Measurements from ENCODE around the gene CHMP5.
A peak's percentile ranks its signal among the peaks of the same experiment; 100 is the strongest.

CHMP5 gene

DNA sequence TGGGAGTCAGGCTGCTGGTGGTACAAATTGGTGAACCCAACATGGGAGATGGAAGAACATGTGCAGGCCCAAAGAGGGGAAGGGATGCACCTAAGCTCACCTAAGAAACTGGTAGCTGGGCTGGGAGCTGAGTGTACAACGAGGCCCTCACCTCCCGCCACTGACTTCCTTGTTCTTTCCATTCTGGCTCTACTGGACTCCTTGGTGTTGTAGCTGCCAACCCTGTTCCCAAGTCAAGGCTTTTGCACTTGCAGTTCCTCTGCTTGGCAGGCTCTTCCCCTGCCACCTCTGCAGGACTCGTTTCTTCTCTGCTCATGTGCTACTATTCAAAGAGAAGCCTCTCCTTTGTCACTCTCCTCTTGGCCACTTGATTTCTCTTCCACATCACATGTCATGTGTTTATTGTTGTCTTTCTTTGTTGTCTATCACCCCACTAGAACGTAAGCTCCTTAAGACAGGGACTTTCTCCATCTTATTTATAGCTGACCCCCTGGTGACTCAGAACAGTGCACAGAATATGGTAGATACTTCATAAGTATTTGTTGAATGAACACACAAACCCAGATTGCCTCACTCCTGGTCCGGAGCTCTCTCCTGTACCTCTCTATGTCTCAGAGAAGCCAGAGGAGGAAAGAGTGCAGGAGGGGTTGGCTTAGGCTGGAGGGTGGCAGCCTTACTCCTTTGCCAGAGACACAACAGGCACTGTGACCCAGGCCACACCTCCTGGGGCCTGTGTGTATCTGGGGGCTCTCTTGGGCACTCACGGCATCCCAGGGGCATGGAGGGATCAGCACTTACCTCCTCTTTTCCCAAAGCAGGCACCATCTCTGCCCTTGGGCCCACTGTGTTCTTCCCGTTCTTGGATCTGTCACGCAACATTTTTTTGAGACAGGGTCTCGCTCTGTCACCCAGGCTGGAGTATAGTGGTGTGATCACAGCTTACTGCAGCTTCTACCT lies 30.1 kb upstream of the CHMP5 start:
- TF ChIP-seq ISL1 (CRISPR knock-in tag; IDR thresholded peaks at IDR 0.05) (no peak), GLIS3 (CRISPR knock-in tag; IDR thresholded peaks at IDR 0.05) (no peak)
- TF ChIP-seq, protein P1, sequence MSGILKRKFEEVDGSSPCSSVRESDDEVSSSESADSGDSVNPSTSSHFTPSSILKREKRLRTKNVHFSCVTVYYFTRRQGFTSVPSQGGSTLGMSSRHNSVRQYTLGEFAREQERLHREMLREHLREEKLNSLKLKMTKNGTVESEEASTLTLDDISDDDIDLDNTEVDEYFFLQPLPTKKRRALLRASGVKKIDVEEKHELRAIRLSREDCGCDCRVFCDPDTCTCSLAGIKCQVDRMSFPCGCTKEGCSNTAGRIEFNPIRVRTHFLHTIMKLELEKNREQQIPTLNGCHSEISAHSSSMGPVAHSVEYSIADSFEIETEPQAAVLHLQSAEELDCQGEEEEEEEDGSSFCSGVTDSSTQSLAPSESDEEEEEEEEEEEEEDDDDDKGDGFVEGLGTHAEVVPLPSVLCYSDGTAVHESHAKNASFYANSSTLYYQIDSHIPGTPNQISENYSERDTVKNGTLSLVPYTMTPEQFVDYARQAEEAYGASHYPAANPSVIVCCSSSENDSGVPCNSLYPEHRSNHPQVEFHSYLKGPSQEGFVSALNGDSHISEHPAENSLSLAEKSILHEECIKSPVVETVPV (CRISPR knock-in tag; IDR thresholded peaks at IDR 0.05) = no peak
- ATAC-seq = no peak

DNA sequence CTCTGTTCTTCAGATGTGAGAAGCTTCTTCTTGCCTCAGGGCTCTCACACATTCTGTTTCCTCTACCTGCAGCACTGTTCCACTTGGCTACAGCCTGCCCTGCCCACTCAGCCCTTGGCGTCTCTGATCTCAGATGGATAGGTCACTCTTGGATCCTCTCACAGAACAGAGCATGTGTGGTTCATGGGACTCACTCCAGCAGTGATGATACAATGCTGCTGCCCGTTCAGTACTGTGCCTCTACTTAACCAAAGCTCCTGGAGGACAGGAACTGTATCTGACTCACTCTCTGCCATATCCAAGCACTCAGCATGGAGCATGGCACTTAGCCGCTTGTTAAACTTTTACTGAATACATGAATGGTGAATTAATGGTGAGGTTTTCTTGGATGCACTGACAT lies 28.3 kb upstream of the CHMP5 start:
- ATAC-seq = no peak
- TF ChIP-seq ZNF8 (CRISPR knock-in tag; IDR thresholded peaks at IDR 0.05) (no peak), ISL1 (CRISPR knock-in tag; IDR thresholded peaks at IDR 0.05) (no peak), RARB (CRISPR knock-in tag; IDR thresholded peaks at IDR 0.05) (no peak), TOX (CRISPR knock-in tag; IDR thresholded peaks at IDR 0.05; ENCODE audit: borderline replicate concordance) (no peak), ZNF565 (CRISPR knock-in tag; conservative IDR thresholded peaks at IDR 0.05; ENCODE audit: low read depth) (no peak), CSDC2 (CRISPR knock-in tag; IDR thresholded peaks at IDR 0.05) (no peak), ZFP30 (CRISPR knock-in tag; IDR thresholded peaks at IDR 0.05) (no peak), BACH2 (CRISPR knock-in tag; IDR thresholded peaks at IDR 0.05; ENCODE audit: borderline replicate concordance) (no peak), ARNTL (CRISPR knock-in tag; IDR thresholded peaks at IDR 0.05; ENCODE audit: borderline replicate concordance, low read depth) (no peak), ZFP3 (CRISPR knock-in tag; IDR thresholded peaks at IDR 0.05) (no peak), GLIS3 (CRISPR knock-in tag; IDR thresholded peaks at IDR 0.05) (no peak), TCF4 (CRISPR knock-in tag; IDR thresholded peaks at IDR 0.05; ENCODE audit: borderline replicate concordance) (no peak), OSR1 (CRISPR knock-in tag; IDR thresholded peaks at IDR 0.05) (no peak), ESRRG (CRISPR knock-in tag; IDR thresholded peaks at IDR 0.05) (no peak), ZC3H10 (CRISPR knock-in tag; IDR thresholded peaks at IDR 0.05) (no peak)
- TF ChIP-seq, protein P1 (CRISPR knock-in tag; IDR thresholded peaks at IDR 0.05) = no peak
- TF ChIP-seq, protein P2, sequence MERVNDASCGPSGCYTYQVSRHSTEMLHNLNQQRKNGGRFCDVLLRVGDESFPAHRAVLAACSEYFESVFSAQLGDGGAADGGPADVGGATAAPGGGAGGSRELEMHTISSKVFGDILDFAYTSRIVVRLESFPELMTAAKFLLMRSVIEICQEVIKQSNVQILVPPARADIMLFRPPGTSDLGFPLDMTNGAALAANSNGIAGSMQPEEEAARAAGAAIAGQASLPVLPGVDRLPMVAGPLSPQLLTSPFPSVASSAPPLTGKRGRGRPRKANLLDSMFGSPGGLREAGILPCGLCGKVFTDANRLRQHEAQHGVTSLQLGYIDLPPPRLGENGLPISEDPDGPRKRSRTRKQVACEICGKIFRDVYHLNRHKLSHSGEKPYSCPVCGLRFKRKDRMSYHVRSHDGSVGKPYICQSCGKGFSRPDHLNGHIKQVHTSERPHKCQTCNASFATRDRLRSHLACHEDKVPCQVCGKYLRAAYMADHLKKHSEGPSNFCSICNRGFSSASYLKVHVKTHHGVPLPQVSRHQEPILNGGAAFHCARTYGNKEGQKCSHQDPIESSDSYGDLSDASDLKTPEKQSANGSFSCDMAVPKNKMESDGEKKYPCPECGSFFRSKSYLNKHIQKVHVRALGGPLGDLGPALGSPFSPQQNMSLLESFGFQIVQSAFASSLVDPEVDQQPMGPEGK (CRISPR knock-in tag; IDR thresholded peaks at IDR 0.05; ENCODE audit: borderline replicate concordance) = no peak
- TF ChIP-seq, protein P3, sequence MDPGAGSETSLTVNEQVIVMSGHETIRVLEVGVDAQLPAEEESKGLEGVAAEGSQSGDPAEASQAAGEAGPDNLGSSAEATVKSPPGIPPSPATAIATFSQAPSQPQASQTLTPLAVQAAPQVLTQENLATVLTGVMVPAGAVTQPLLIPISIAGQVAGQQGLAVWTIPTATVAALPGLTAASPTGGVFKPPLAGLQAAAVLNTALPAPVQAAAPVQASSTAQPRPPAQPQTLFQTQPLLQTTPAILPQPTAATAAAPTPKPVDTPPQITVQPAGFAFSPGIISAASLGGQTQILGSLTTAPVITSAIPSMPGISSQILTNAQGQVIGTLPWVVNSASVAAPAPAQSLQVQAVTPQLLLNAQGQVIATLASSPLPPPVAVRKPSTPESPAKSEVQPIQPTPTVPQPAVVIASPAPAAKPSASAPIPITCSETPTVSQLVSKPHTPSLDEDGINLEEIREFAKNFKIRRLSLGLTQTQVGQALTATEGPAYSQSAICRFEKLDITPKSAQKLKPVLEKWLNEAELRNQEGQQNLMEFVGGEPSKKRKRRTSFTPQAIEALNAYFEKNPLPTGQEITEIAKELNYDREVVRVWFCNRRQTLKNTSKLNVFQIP (CRISPR knock-in tag; IDR thresholded peaks at IDR 0.05; ENCODE audit: borderline replicate concordance, low read depth) = no peak
- TF ChIP-seq, protein P4, sequence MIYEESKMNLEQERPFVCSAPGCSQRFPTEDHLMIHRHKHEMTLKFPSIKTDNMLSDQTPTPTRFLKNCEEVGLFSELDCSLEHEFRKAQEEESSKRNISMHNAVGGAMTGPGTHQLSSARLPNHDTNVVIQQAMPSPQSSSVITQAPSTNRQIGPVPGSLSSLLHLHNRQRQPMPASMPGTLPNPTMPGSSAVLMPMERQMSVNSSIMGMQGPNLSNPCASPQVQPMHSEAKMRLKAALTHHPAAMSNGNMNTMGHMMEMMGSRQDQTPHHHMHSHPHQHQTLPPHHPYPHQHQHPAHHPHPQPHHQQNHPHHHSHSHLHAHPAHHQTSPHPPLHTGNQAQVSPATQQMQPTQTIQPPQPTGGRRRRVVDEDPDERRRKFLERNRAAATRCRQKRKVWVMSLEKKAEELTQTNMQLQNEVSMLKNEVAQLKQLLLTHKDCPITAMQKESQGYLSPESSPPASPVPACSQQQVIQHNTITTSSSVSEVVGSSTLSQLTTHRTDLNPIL (CRISPR knock-in tag; IDR thresholded peaks at IDR 0.05; ENCODE audit: low read depth) = no peak

DNA sequence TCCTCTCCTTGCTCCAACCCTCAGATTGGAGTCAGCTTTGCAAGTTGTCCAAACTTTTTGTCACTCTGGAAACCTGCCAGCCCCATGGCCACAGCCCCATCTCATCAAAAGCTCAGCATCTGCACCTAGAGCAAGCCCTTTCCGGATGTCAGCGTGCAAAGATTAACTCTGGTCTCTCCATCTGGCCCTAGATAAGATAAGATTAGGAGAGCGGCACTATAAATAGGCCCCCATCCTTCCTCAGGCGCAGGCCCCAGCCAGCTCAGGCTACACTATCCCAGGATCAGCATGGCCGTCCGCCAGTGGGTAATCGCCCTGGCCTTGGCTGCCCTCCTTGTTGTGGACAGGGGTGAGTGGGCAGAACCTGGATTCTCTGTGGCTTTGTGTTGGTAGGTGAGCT lies 24.9 kb upstream of the CHMP5 start, which contains the start of gene SPINK4:
SPINK4 (plus strand) TSS at position 247 of the 400 bp plus-strand sequence; CDS start at position 289, 42 bp downstream.
- peak; percentile 68 for ATAC-seq
- TF ChIP-seq ZNF8 (CRISPR knock-in tag; IDR thresholded peaks at IDR 0.05) = no peak
- no peak for TF ChIP-seq PPARA (CRISPR knock-in tag; IDR thresholded peaks at IDR 0.05; ENCODE audit: borderline replicate concordance)
- TF ChIP-seq GLIS3 (CRISPR knock-in tag; IDR thresholded peaks at IDR 0.05) = no peak
- TF ChIP-seq, protein P2 (CRISPR knock-in tag; IDR thresholded peaks at IDR 0.05; ENCODE audit: borderline replicate concordance) = no peak
- TF ChIP-seq, protein P5, sequence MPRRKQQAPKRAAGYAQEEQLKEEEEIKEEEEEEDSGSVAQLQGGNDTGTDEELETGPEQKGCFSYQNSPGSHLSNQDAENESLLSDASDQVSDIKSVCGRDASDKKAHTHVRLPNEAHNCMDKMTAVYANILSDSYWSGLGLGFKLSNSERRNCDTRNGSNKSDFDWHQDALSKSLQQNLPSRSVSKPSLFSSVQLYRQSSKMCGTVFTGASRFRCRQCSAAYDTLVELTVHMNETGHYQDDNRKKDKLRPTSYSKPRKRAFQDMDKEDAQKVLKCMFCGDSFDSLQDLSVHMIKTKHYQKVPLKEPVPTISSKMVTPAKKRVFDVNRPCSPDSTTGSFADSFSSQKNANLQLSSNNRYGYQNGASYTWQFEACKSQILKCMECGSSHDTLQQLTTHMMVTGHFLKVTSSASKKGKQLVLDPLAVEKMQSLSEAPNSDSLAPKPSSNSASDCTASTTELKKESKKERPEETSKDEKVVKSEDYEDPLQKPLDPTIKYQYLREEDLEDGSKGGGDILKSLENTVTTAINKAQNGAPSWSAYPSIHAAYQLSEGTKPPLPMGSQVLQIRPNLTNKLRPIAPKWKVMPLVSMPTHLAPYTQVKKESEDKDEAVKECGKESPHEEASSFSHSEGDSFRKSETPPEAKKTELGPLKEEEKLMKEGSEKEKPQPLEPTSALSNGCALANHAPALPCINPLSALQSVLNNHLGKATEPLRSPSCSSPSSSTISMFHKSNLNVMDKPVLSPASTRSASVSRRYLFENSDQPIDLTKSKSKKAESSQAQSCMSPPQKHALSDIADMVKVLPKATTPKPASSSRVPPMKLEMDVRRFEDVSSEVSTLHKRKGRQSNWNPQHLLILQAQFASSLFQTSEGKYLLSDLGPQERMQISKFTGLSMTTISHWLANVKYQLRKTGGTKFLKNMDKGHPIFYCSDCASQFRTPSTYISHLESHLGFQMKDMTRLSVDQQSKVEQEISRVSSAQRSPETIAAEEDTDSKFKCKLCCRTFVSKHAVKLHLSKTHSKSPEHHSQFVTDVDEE (CRISPR knock-in tag; IDR thresholded peaks at IDR 0.05) = peak; percentile 41; the same call in 1 of the 2 replicates
- TF ChIP-seq TCF4 (CRISPR knock-in tag; IDR thresholded peaks at IDR 0.05; ENCODE audit: borderline replicate concordance) = peak; percentile 89
